Measurements from ENCODE around the gene MID2.

GRCh38 chrX:107878106-107878505 lies 52.4 kb downstream of the MID2 start:
- TF ChIP-seq, protein P1, sequence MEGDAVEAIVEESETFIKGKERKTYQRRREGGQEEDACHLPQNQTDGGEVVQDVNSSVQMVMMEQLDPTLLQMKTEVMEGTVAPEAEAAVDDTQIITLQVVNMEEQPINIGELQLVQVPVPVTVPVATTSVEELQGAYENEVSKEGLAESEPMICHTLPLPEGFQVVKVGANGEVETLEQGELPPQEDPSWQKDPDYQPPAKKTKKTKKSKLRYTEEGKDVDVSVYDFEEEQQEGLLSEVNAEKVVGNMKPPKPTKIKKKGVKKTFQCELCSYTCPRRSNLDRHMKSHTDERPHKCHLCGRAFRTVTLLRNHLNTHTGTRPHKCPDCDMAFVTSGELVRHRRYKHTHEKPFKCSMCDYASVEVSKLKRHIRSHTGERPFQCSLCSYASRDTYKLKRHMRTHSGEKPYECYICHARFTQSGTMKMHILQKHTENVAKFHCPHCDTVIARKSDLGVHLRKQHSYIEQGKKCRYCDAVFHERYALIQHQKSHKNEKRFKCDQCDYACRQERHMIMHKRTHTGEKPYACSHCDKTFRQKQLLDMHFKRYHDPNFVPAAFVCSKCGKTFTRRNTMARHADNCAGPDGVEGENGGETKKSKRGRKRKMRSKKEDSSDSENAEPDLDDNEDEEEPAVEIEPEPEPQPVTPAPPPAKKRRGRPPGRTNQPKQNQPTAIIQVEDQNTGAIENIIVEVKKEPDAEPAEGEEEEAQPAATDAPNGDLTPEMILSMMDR (IDR thresholded peaks at IDR 0.05), result no peak
- no peak for TF ChIP-seq POLR2A (IDR thresholded peaks at IDR 0.05)
